Transverse colon (tissue), 4 donors: ENCODE measurements around the gene IFNL3. TPM values are rescaled to one million over a fixed set of nuclear protein-coding genes. Genes with fewer than 3 reads are reported as not detected.
"Not testable (repeated sequence)": the region's sequence is repeated elsewhere in the genome, so short reads cannot be mapped to it uniquely, and the experiment has no call there.

ENCODE experiments used
- DNase-seq: peaks from one replicate; pipeline ENCODE4 v3.0.0-alpha.2; 2019
- H3K27ac ChIP-seq, 4 donors: fragments of 200-600 bp; sonication (generic); 2 replicates each; pipeline ENCODE4 v1.5.1; 2016 to 2018; ENCODE audit warnings: inconsistent platforms in 4 of 4
- H3K27me3 ChIP-seq: fragments of 200-600 bp; sonication (generic); 2 replicates; pipeline ENCODE4 v1.5.1; 2017; ENCODE audit warnings: inconsistent platforms
- H3K36me3 ChIP-seq, 4 donors: fragments of 200-600 bp; sonication (generic); 2 replicates each; pipeline ENCODE4 v1.5.1; 2017 to 2019; ENCODE audit warnings: inconsistent platforms in 4 of 4
- H3K4me1 ChIP-seq, 4 donors: fragments of 200-600 bp; sonication (generic); 2 replicates each; pipeline ENCODE4 v1.5.1; 2017 to 2020; ENCODE audit warnings: inconsistent platforms in 4 of 4
- H3K4me3 ChIP-seq, 4 donors: fragments of 200-600 bp; sonication (generic); 1 replicate in 1 of 4; 2 replicates in 3 of 4; pipeline versions ENCODE4 v1.5.1 to v1.6.1; 2017 to 2019; ENCODE audit warnings: inconsistent platforms in 4 of 4
- H3K9me3 ChIP-seq, 2 donors: fragments of 200-600 bp; sonication (generic); 2 replicates each; pipeline ENCODE4 v1.5.1; 2017 to 2019; ENCODE audit warnings: inconsistent platforms in 2 of 2
- EP300 ChIP-seq: sonication (generic); formaldehyde crosslinking; IDR thresholded peaks from one replicate; pipeline ENCODE4 v1.6.1; 2017; ENCODE audit warnings: antibody characterized with exemption, low read depth
- POLR2A ChIP-seq: fragments of 450-650 bp; IDR thresholded peaks from one replicate; pipeline ENCODE4 v1.6.1; 2016; ENCODE audit warnings: antibody characterized with exemption, mild to moderate bottlenecking, moderate library complexity
- POLR2AphosphoS5 ChIP-seq, 3 donors: sonication (generic); formaldehyde crosslinking; IDR thresholded peaks; one replicate each; pipeline ENCODE4 v1.6.1; 2016; ENCODE audit warnings: antibody characterized with exemption in 3 of 3
- WGBS, 2 donors: methylation state at CpG; one replicate each; pipeline ENCODE4 v1.1.5; 2018; ENCODE audit warnings: low coverage in 1 of 2; 5-methylcytosine and 5-hydroxymethylcytosine counted together
- in situ Hi-C, 4 donors: fragments of 200-750 bp; cut with MboI; loops; one replicate each; pipeline versions ENCODE4 v1.15.0 to v1.15.1; 2017; ENCODE audit warnings: low sequenced_read_pairs in 3 of 4, low pct_ligation_motif_present in 1 of 4, low pct_unique_long_range_greater_than_20kb in 1 of 4
- intact Hi-C: fragments of 100-400 bp; cut with DNase I; formaldehyde crosslinking; loops from one replicate; pipeline ENCODE4 v1.15.1; 2023; ENCODE audit warnings: low total_unique reads
- total RNA-seq, 4 donors: library from RNA; depleted of rRNA; stranded (reverse); fragments of >200 nt; gene quantifications; one replicate each; pipeline ENCODE4 v1.1.0, GENCODE V29; 2016
- TF ChIP-seq, protein P1 (sequence below), 5 experiments: fragments of 200-600 bp in 3 of 5; fragments of 450-650 bp in 2 of 5; sonication (generic) in 3 of 5; IDR thresholded peaks; 1 replicate in 2 of 5; 2 replicates in 3 of 5; pipeline ENCODE4 v1.5.1; 2016 to 2017; ENCODE audit warnings: antibody characterized with exemption in 5 of 5, inconsistent platforms in 3 of 5, mild to moderate bottlenecking in 2 of 5, moderate library complexity in 1 of 5

The IFNL3 gene
- total RNA-seq, 4 donors from 2014 or later: not detected

DNA sequence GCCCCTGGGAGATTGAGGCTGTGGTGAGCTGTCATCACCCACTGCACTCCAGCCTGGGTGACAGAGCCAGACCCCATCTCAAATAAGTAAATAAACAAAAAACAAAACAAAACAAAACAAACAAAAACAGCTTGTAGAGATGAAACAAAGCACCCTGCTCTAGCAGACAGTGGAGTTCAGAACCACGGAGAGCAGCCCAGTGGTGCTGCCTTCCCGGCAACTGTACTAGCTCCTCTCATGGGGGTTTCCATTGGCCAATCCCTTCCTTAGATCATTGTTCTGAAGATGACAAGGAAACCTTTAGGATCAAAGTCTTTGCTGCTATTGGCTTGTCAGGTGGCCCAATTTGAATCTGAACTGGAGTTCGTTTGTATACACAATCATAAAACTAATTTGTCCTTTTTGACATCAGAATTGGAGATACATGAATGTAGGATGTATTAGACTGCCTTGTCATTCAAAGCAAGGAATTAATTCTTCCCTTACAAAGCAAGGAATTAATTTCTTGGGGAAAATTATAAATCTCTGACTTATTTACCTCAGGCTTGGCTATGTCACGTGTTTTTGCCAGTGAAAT lies 21.0 kb downstream of the IFNL3 start:
- Histone ChIP-seq H3K27ac (no peak overlapping the region), H3K4me3 (no peak overlapping the region), H3K9me3 (no peaks in the 10 kb centered on the region), H3K27me3 (peaks cover 38% of the 10 kb centered on the region), H3K4me1 (no peaks in the 10 kb centered on the region), H3K36me3 (no peaks in the 10 kb centered on the region)
- in situ Hi-C loops: loop anchor here in 1 of 4 donors (25.0 kb wide), 1 partner anchor 636 kb away; no protein-coding TSS in a partner anchor
- WGBS, 2 donors: 30 to 31% methylated on average over 3 to 4 of the region's 4 CpGs
- no peak for DNase-seq
- no peak for TF ChIP-seq POLR2AphosphoS5 (IDR thresholded peaks at IDR 0.05)
- no peak for TF ChIP-seq EP300
- TF ChIP-seq, protein P1, sequence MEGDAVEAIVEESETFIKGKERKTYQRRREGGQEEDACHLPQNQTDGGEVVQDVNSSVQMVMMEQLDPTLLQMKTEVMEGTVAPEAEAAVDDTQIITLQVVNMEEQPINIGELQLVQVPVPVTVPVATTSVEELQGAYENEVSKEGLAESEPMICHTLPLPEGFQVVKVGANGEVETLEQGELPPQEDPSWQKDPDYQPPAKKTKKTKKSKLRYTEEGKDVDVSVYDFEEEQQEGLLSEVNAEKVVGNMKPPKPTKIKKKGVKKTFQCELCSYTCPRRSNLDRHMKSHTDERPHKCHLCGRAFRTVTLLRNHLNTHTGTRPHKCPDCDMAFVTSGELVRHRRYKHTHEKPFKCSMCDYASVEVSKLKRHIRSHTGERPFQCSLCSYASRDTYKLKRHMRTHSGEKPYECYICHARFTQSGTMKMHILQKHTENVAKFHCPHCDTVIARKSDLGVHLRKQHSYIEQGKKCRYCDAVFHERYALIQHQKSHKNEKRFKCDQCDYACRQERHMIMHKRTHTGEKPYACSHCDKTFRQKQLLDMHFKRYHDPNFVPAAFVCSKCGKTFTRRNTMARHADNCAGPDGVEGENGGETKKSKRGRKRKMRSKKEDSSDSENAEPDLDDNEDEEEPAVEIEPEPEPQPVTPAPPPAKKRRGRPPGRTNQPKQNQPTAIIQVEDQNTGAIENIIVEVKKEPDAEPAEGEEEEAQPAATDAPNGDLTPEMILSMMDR (IDR thresholded peaks at IDR 0.05): no peak
- TF ChIP-seq POLR2A: no peak
- intact Hi-C loops: no loop called here

DNA sequence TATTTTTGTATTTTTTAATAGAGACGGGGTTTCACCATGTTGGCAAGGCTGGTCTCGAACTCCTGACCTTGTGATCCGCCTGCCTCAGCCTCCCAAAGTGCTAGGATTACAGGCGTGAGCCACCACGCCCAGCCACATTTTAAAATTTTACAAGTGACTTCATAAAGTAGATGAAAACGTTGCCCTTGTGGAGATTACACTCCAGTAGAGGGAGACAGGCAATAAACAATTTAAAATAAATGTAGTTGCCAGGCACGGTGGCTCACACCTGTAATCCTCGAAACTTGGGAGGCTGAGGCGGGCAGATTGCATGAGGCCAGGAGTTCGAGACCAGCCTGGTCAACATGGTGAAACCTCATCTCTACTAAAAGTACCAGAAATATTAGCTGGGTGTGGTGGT lies 25.7 kb downstream of the IFNL3 start:
- H3K36me3 ChIP-seq, H3K4me1 ChIP-seq, H3K4me3 ChIP-seq, intact Hi-C loops, DNase-seq, H3K9me3 ChIP-seq, H3K27ac ChIP-seq: not testable (repeated sequence)
- 55 to 65% methylated on average over 8 to 10 of the region's 10 CpGs for WGBS, 2 donors
- in situ Hi-C loops: loop anchor here in 1 of 4 donors (25.0 kb wide), 1 partner anchor 632 kb away; no protein-coding TSS in a partner anchor
- H3K27me3 ChIP-seq: peaks cover 32% of the 10 kb centered on the region

DNA sequence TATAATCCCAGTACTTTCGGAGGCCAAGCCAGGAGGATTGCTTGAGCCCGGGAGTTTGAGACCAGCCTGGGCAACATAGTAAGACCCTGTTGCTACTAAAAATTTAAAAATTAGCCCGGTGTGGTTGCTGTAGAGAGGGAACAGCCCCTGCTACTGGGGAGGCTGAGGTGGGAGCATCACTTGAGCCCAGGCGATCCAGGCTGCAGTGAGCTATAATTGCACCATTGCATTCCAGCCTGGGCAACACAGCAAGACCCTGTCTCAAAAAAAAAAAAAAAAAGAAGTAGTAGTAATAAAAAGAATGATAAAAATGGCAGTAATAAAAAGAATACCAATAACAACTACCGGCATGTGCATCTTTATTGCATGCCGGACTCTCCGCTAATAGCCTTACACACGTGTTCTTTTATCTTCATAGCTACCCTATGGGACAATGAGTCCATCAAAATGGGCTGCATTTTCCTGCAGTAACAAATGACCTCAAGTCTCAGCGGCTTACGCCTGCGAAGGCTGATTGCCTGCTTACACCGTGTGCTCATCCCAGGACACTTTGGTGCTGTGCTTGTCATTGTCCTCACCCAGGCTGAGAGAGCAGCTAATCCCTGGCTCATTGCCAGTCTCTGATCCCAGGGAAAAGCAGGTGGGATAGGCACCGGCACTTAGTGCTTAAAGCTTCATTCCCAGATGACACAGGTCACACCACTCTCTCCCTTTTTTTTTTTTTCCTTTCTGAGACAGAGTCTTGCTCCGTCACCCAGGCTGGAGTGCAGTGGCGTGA lies 26.4 kb downstream of the IFNL3 start:
- 79% methylated on average over 9 to 15 of the region's 15 CpGs for WGBS, 2 donors
- Histone ChIP-seq H3K4me3 (no peak overlapping the region), H3K4me1 (no peaks in the 10 kb centered on the region), H3K27me3 (peaks cover 26% of the 10 kb centered on the region), H3K9me3 (no peaks in the 10 kb centered on the region), H3K27ac (no peak overlapping the region), H3K36me3 (no peaks in the 10 kb centered on the region)
- TF ChIP-seq, protein P1 (IDR thresholded peaks at IDR 0.05): no peak
- TF ChIP-seq EP300: no peak
- TF ChIP-seq POLR2A: no peak
- TF ChIP-seq POLR2AphosphoS5 (IDR thresholded peaks at IDR 0.05): no peak
- in situ Hi-C loops (loop anchor here in 1 of 4 donors (25.0 kb wide), 1 partner anchor 631 kb away; no protein-coding TSS in a partner anchor), intact Hi-C loops (no loop called here)
- DNase-seq: no peak

DNA sequence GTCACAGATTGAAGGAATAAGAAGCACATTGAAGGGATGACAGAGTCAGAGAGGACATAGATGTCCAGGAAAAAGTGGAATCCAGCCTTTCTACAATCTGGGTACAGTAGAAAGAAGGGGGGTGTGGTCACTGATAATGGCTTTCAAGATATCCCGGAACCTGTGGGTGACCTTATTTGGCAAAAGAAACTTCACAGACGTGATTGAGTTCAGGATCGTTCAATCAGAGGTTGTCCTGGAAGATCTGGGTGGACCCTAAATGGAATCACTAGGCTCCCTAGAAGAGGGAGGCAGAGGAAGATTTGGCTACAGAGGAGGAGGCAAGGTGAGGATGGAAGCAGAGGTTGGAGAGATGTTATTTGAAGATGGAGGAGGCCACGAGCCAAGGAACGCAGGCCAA lies 27.7 kb downstream of the IFNL3 start:
- in situ Hi-C loops (loop anchor here in 1 of 4 donors (25.0 kb wide), 1 partner anchor 630 kb away; no protein-coding TSS in a partner anchor), intact Hi-C loops (no loop called here)
- Histone ChIP-seq H3K27ac (no peak overlapping the region), H3K4me3 (no peak overlapping the region), H3K36me3 (no peaks in the 10 kb centered on the region), H3K27me3 (peaks cover 17% of the 10 kb centered on the region), H3K4me1 (no peaks in the 10 kb centered on the region), H3K9me3 (no peaks in the 10 kb centered on the region)
- no peak for DNase-seq
- TF ChIP-seq POLR2AphosphoS5 (IDR thresholded peaks at IDR 0.05): no peak
- no peak for TF ChIP-seq POLR2A
- TF ChIP-seq, protein P1 (IDR thresholded peaks at IDR 0.05): no peak
- TF ChIP-seq EP300: no peak
- WGBS, 2 donors: 84% methylated on average over 5 of the region's 5 CpGs

DNA sequence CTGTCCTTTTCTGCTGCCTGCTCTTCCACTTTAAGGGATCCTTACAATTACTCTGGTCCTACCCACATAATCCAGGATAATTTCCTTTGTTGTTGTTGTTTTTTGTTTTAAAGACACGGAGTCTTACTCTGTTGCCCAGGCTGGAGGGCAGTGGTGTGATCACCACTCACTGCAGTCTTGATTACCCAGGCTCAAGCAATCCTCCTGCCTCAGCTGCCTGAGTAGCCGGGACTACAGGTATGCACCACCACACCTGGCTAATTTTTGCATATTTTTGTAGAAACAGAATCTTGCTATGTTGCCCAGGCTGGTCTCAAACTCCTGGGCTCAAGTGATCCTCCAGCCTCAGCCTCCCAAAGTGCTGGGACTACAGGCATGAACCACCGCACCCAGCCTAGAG lies 29.5 kb downstream of the IFNL3 start:
- intact Hi-C loops, H3K9me3 ChIP-seq, H3K27ac ChIP-seq, H3K4me3 ChIP-seq, H3K4me1 ChIP-seq, DNase-seq, H3K36me3 ChIP-seq: not testable (repeated sequence)
- in situ Hi-C loops: loop anchor here in 1 of 4 donors (25.0 kb wide), 1 partner anchor 628 kb away; no protein-coding TSS in a partner anchor
- peaks cover 15% of the 10 kb centered on the region for H3K27me3 ChIP-seq
- WGBS, 2 donors: 60 to 87% methylated on average over 1 to 3 of the region's 3 CpGs
